RWPE2 (cell line): ENCODE results near the gene MYO1B.

Experiments
- ATAC-seq: fragments of 200-7000 bp; cut with Tn5 transposase; 3 replicates; pipeline ENCODE4 v1.9.1; 2021; ENCODE audit warnings: low read depth
- DNase-seq: peaks from one replicate; pipeline ENCODE4 v3.0.0-alpha.2; 2020; ENCODE audit warnings: low spot score
- H3K27ac ChIP-seq: fragments of 450-650 bp; 2 replicates; pipeline ENCODE4 v1.5.1; 2017; ENCODE audit warnings: mild to moderate bottlenecking; ENCODE audit not compliant: poor library complexity, severe bottlenecking
- H3K27me3 ChIP-seq: fragments of 250-450 bp; sonication (Bioruptor Pico); 2 replicates; pipeline ENCODE4 v1.5.1; 2021; ENCODE audit warnings: mild to moderate bottlenecking, moderate library complexity; ENCODE audit not compliant: insufficient read depth, poor library complexity, severe bottlenecking
- H3K36me3 ChIP-seq: fragments of 250-450 bp; sonication (Bioruptor Pico); 2 replicates; pipeline ENCODE4 v1.5.1; 2020; ENCODE audit warnings: low read depth, mild to moderate bottlenecking, moderate library complexity
- H3K4me1 ChIP-seq: fragments of 250-450 bp; sonication (Bioruptor Pico); 2 replicates; pipeline ENCODE4 v1.5.1; 2021; ENCODE audit warnings: mild to moderate bottlenecking, moderate library complexity; ENCODE audit not compliant: insufficient read depth, poor library complexity, severe bottlenecking
- H3K4me3 ChIP-seq: fragments of 250-450 bp; sonication (Bioruptor Pico); 2 replicates; pipeline ENCODE4 v1.5.1; 2021; ENCODE audit warnings: mild to moderate bottlenecking, moderate library complexity; ENCODE audit not compliant: severe bottlenecking
- H3K9me3 ChIP-seq: fragments of 250-450 bp; sonication (Bioruptor Pico); 2 replicates; pipeline ENCODE4 v1.5.1; 2021; ENCODE audit warnings: mild to moderate bottlenecking, moderate library complexity; ENCODE audit not compliant: severe bottlenecking
- CTCF ChIP-seq: fragments of 450-650 bp; IDR thresholded peaks from one replicate; pipeline ENCODE4 v1.5.1; 2017; ENCODE audit warnings: mild to moderate bottlenecking, moderate library complexity; ENCODE audit not compliant: poor library complexity, severe bottlenecking

The MYO1B gene

GRCh38 chr2:191314697-191315364 lies 69.6 kb downstream of the MYO1B start:
- no peak for TF ChIP-seq CTCF
- ATAC-seq, result no peak

GRCh38 chr2:191315365-191315752 lies 70.2 kb downstream of the MYO1B start:
- no peaks in the 10 kb centered on the region for H3K27me3 ChIP-seq
- TF ChIP-seq CTCF, result no peak
- H3K9me3 ChIP-seq, result no peaks in the 10 kb centered on the region
- no peak overlapping the region for H3K4me3 ChIP-seq
- H3K36me3 ChIP-seq, result 0 out of 2 replicates have a peak, but pooled peaks cover 10% of the 10 kb centered on the region
- H3K4me1 ChIP-seq, result peaks cover 85% of the 10 kb centered on the region
- ATAC-seq (no peak), DNase-seq (no peak)
- peak overlapping the region; percentile 4 for H3K27ac ChIP-seq

More at GRCh38 chr2:191314697-191315364, 69.6 kb downstream of the MYO1B start:
- Histone ChIP-seq H3K27ac (peak overlapping the region; percentile 91), H3K36me3 (0 out of 2 replicates have a peak, but pooled peaks cover 10% of the 10 kb centered on the region), H3K4me3 (no peak overlapping the region), H3K9me3 (no peaks in the 10 kb centered on the region), H3K27me3 (no peaks in the 10 kb centered on the region), H3K4me1 (peaks cover 90% of the 10 kb centered on the region)
- no peak for DNase-seq

- no peaks in the 10 kb centered on the region for H3K27me3 ChIP-seq
- H3K4me1 ChIP-seq, result peaks cover 79% of the 10 kb centered on the region
- ATAC-seq (no peak), DNase-seq (no peak)
- no peak overlapping the region for H3K4me3 ChIP-seq
- H3K9me3 ChIP-seq, result no peaks in the 10 kb centered on the region
- TF ChIP-seq CTCF, result no peak
- 0 out of 2 replicates have a peak, but pooled peaks cover 10% of the 10 kb centered on the region for H3K36me3 ChIP-seq
- H3K27ac ChIP-seq, result peak overlapping the region; percentile 4
Measured at GRCh38 chr2:191316246-191316994, 71.2 kb downstream of the MYO1B start.

DNA sequence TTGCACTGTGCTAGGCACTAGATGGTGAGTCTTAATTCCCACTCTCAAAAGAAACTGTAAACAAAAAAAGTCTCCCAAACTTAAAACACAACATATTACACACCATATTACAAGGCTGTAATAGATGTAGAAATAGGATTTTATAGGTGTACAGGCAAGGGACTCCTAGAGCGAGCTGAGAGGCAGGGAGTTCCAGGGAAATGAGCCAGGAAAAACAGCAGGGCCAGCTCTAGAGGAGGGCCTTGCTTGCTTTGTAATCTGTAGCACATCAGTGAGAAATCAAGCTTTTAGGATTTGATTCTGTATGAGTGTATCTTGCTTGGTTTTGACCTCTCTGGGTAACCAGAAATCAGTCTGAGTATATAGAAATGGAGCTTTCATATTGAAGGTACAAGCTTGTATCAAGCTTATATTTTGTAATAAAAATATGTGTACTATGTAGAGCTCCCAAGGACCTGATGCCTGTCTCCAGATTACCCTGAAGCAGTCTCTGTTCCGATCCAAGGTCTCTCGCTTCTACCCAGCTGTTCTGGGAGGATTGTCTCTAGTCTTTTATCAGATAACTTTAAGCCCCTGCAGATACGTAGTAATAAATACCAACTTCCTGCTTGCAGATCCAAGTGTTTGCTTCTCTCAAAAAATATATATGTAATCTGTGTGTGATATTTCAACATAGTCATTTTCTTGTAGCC lies 73.0 kb downstream of the MYO1B start:
- TF ChIP-seq CTCF, result no peak
- Histone ChIP-seq H3K27ac (peak overlapping the region; percentile 53), H3K4me3 (no peak overlapping the region), H3K27me3 (no peaks in the 10 kb centered on the region), H3K4me1 (peaks cover 65% of the 10 kb centered on the region), H3K9me3 (no peaks in the 10 kb centered on the region), H3K36me3 (peaks cover under 1% of the 10 kb centered on the region; the same call in 1 of the 2 replicates)
- DNase-seq (no peak), ATAC-seq (peak; percentile 24)
